Sigmoid colon (tissue), 4 donors: ENCODE data around the gene LTBR.

Source experiments
- EP300 ChIP-seq, 4 donors: sonication (generic); formaldehyde crosslinking; IDR thresholded peaks; one replicate each; pipeline ENCODE4 v1.6.1; 2017; ENCODE audit warnings: antibody characterized with exemption in 4 of 4
- POLR2A ChIP-seq, 2 donors: fragments of 450-650 bp; IDR thresholded peaks; one replicate each; pipeline ENCODE4 v1.6.1; 2016; ENCODE audit warnings: antibody characterized with exemption in 2 of 2, mild to moderate bottlenecking in 2 of 2, moderate library complexity in 2 of 2
- TF ChIP-seq, protein P1 (sequence below), 4 experiments: fragments of 450-650 bp in 3 of 4; fragments of 200-600 bp in 1 of 4; IDR thresholded peaks; one replicate each; pipeline ENCODE4 v1.5.1; 2016 to 2019; ENCODE audit warnings: antibody characterized with exemption in 4 of 4, mild to moderate bottlenecking in 3 of 4, moderate library complexity in 2 of 4

DNA sequence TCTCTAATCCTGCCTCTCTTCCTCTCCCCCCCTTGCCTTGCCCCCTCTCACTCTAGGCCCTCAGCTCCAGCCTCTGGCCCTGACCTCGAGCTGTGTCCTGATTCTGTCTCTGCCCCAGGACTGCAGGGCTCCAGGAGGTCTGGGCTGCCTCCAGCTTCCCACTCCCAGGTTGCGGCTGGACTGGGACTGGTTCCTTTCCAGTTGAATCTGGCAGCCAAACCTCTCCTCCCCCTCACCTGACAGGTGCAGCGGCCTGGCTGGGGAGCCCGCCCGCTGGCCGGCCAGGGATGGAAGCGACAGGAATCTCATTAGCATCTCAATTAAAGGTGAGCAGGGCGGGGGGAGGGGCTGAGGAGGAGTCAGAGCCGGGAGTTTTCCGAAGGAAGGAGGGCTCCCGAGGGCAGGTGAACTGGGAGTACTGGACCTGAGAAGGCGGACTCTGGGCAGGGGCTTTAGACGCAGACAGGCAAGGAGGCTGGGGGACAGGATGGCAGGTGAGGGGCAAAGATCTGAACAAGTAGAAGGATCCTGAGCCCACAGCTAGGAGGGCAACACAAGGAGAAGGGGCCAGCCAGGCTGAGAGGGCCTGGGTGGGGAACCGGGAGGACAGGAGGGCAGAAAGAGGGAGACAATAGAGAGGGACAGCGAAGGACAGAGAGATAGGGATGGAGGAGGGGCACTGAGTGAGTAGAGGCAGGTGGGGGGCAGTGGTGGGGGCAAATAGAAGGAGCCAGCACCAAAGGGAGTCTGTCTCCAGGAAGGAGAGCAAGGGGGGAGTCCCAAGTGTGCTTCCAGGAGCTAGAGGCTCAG is 8.5 kb upstream of the LTBR start, which contains the start of gene SCNN1A:
- TF ChIP-seq, protein P1, sequence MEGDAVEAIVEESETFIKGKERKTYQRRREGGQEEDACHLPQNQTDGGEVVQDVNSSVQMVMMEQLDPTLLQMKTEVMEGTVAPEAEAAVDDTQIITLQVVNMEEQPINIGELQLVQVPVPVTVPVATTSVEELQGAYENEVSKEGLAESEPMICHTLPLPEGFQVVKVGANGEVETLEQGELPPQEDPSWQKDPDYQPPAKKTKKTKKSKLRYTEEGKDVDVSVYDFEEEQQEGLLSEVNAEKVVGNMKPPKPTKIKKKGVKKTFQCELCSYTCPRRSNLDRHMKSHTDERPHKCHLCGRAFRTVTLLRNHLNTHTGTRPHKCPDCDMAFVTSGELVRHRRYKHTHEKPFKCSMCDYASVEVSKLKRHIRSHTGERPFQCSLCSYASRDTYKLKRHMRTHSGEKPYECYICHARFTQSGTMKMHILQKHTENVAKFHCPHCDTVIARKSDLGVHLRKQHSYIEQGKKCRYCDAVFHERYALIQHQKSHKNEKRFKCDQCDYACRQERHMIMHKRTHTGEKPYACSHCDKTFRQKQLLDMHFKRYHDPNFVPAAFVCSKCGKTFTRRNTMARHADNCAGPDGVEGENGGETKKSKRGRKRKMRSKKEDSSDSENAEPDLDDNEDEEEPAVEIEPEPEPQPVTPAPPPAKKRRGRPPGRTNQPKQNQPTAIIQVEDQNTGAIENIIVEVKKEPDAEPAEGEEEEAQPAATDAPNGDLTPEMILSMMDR (IDR thresholded peaks at IDR 0.05): no peak
- TF ChIP-seq EP300 (IDR thresholded peaks at IDR 0.05): no peak
- peak; percentile 10 to 84 for TF ChIP-seq POLR2A (IDR thresholded peaks at IDR 0.05)
